SK-N-MC (cell line): ENCODE measurements around the gene DNAI7.

Source experiments
- DNase-seq: peaks from one replicate; pipeline ENCODE4 v3.0.0-alpha.2; 2011; ENCODE audit warnings: low read depth, low spot score
- H3K27ac ChIP-seq: fragments of 200-600 bp; sonication (generic); 2 replicates; pipeline ENCODE4 v1.5.1; 2016; ENCODE audit warnings: mixed run types
- H3K36me3 ChIP-seq: fragments of 200-600 bp; sonication (generic); 2 replicates; pipeline ENCODE4 v1.6.1; 2017; ENCODE audit warnings: antibody characterized with exemption, low read length, mixed read lengths; ENCODE audit not compliant: insufficient read depth
- H3K4me3 ChIP-seq: fragments of 200-600 bp; sonication (generic); 2 replicates; pipeline ENCODE4 v1.5.1; 2016
- H3K9ac ChIP-seq: fragments of 200-600 bp; sonication (generic); 2 replicates; pipeline ENCODE4 v1.8.0; 2017; ENCODE audit warnings: mixed run types, mixed read lengths; ENCODE audit not compliant: insufficient read length
- H3K9me3 ChIP-seq: fragments of 200-600 bp; sonication (generic); 2 replicates; pipeline ENCODE4 v1.6.1; 2017; ENCODE audit warnings: low read depth, mild to moderate bottlenecking, antibody characterized with exemption, low read length, moderate library complexity, mixed read lengths
- EZH2 ChIP-seq: fragments of 200-600 bp; sonication (generic); IDR thresholded peaks from one replicate; pipeline ENCODE4 v1.6.1; 2017; ENCODE audit warnings: antibody characterized with exemption
- FOXP2 ChIP-seq: optimal IDR thresholded peaks from 2 replicates; pipeline ENCODE3; 2011; ENCODE audit warnings: mild to moderate bottlenecking, moderate library complexity; ENCODE audit not compliant: insufficient read depth; ENCODE audit errors: extremely low read length, control extremely low read depth
- POLR2AphosphoS5 ChIP-seq: IDR thresholded peaks from 2 replicates; pipeline ENCODE4 v1.6.1; 2012; ENCODE audit warnings: mild to moderate bottlenecking, low read depth, low read length, borderline replicate concordance

DNAI7 gene

DNA sequence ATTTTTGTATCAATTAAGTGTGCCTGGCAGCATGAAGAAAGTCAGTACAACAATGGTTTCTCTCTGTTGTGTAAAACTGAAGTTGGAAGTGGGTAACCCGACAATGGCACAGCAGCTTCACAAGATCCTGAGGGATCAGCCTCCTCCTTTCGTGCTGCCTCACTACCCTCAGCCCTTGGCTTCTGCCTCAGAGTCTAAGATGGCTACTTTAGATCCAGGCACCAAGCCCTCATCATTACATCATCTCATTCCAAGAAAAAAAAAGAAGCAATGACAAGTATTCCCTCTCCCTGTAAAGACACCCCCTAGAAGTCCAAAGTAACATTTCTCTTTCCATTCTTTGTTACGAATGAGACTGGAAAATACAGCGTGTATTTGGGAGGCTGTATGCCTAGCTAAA is 92.6 kb downstream of the DNAI7 start:
- DNase-seq, result no peak
- Histone ChIP-seq H3K9me3 (no peaks in the 10 kb centered on the region), H3K9ac (no peak overlapping the region), H3K36me3 (no peaks in the 10 kb centered on the region), H3K27ac (no peak overlapping the region), H3K4me3 (no peak overlapping the region)
- no peak for TF ChIP-seq EZH2
- no peak for TF ChIP-seq POLR2AphosphoS5
- no peak for TF ChIP-seq FOXP2

DNA sequence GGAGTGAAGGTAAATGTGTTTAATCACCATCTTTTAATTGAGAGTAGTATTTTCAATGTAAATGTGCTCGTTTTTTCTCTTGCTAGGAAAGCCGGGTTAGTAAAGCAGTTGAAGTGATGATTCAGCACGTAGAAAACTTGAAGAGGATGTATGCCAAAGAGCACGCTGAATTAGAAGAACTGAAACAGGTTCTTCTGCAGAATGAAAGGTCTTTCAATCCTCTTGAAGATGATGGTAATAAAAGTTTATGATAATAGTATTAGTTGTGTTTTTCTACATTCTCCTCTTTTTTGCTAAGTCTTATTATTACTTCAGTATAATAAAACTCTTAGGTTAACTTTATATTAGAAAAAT is 93.9 kb downstream of the DNAI7 start:
- no peak for DNase-seq
- Histone ChIP-seq H3K36me3 (no peaks in the 10 kb centered on the region), H3K9ac (no peak overlapping the region), H3K4me3 (no peak overlapping the region), H3K27ac (no peak overlapping the region), H3K9me3 (no peaks in the 10 kb centered on the region)
- TF ChIP-seq FOXP2 (no peak), POLR2AphosphoS5 (no peak), EZH2 (no peak)

DNA sequence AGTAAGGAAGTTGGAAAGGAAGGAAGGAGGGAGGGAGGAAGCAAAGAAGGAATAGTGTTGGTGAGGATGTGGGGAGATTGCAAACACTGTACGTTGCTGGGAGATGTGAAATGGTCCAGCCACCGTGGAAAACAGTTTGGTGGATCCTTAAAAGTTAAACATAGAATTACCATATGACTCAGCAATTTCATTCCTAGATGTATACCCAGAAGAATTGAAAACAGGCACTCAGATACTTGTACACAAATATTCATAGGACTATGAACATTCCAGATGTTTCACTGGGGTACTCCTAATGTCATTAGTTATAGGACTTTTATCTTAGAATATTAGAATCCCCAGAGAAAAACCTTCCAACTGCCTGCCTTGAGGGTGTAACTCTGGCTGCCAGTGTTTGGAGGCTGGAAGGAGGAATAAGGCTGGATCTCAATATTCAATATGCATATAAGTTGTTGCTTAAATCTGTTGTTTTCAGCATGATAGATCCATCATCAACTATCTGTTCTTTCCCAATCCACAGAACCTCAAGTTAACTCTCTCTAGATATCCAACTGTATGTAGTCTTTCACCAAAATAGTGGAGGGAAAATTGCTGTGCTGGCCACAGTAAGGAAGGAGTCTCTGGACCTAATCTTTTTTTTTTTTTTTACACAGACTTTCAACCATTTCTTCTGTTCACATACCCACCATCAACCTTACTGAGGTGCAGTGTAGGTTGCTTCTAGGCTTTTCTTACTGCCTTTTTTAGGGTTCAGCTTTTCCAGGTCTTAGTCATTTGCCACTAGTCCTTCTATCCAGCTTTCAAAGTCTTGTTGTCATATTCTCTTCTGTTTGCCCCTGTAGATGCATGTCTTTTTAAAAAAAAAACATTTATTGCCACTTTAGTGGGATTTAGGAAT is 94.5 kb downstream of the DNAI7 start:
- Histone ChIP-seq H3K9ac (no peak overlapping the region), H3K9me3 (no peaks in the 10 kb centered on the region), H3K27ac (no peak overlapping the region), H3K36me3 (no peaks in the 10 kb centered on the region), H3K4me3 (no peak overlapping the region)
- no peak for DNase-seq
- TF ChIP-seq FOXP2 (no peak), EZH2 (no peak), POLR2AphosphoS5 (no peak)

DNA sequence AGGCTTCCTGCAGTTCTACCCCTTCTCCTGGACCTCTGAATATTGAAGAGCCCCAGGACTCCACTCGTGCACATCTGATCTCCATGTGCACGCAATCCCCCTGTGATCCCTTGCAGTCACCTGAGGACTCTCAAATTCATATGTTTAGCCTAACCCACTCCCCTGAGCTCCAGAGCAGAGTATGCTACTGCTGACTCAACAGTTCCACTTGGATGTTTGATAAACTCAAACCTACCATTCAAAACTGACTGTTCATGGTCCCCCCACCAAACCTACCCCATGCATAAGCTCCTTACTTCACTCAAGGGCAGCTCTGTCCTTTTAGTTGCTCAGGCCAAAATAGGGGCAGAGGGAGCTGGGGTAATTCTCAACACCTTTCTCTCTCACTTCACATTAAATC is 96.0 kb downstream of the DNAI7 start:
- Histone ChIP-seq H3K36me3 (no peaks in the 10 kb centered on the region), H3K9ac (no peak overlapping the region), H3K9me3 (peaks cover 7% of the 10 kb centered on the region; the same call in 1 of the 2 replicates), H3K27ac (no peak overlapping the region), H3K4me3 (no peak overlapping the region)
- DNase-seq, result no peak
- TF ChIP-seq FOXP2, result no peak
- TF ChIP-seq POLR2AphosphoS5, result no peak
- TF ChIP-seq EZH2, result no peak

DNA sequence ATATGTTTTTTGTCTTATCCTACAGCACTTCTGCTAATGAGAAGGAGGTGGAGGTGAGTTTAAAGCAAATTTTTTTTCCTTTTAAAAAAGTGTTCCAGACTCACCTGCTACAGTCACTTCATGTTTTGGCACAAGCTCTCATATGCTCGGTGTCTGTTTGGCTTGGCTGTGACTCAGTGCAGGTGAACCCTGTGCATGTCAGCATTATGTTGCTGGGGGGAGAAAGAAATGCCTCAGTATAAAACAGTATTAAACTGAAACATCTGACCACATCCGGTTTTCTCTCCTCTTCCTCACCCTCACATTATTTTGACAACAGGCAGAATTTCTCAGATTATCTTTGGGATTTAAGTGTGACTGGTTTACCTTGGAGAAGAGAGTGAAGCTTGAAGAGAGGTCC is 105.2 kb downstream of the DNAI7 start:
- Histone ChIP-seq H3K27ac (no peak overlapping the region), H3K9ac (no peak overlapping the region), H3K4me3 (no peak overlapping the region), H3K9me3 (peaks cover 9% of the 10 kb centered on the region; the same call in 1 of the 2 replicates), H3K36me3 (no peaks in the 10 kb centered on the region)
- no peak for DNase-seq
- TF ChIP-seq POLR2AphosphoS5 (no peak), FOXP2 (no peak), EZH2 (no peak)

DNA sequence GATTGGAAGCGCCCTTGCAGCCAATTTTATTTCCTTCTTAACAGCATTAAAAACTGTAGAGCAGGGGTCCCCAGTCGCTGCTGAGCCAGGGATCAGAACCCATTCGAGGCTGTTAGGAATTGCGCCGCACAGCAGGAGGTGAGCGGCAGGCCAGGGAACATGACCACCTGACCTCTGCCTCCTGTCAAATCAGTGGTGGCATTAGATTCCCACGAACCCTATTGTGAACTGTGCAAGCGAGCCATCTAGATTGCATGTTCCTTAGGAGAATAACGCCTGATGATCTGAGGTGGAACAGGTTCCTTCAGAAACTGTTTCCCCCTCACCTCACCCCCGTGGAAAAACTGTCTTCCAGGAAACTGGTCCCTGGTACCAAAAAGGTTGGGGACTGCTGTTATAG is 107.4 kb downstream of the DNAI7 start:
- TF ChIP-seq FOXP2 (no peak), EZH2 (no peak), POLR2AphosphoS5 (no peak)
- Histone ChIP-seq H3K4me3 (no peak overlapping the region), H3K9me3 (no peaks in the 10 kb centered on the region), H3K27ac (no peak overlapping the region), H3K9ac (no peak overlapping the region), H3K36me3 (no peaks in the 10 kb centered on the region)
- no peak for DNase-seq

DNA sequence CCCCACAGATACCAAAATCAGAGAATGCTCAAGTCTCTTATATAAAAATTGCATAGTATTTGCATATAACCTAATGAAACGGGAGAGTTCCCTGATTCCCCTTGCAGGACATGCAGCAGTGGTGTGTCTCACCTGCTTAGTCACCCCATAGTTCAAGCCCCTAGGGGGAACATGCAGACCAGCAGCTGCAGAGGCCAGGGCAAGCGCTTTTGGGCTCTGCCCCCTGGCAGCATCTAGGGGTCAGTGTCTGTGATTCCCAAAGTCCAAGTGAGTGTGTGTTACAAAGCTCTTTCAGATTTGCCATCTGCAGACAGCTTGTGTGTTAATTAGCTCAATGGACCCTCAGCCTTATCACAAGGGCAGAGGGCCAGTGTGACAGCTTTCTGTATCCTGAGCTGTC is 110.1 kb downstream of the DNAI7 start:
- no peak overlapping the region for H3K4me3 ChIP-seq
- no peak for DNase-seq
- no peaks in the 10 kb centered on the region for H3K9me3 ChIP-seq
- TF ChIP-seq EZH2 (no peak), FOXP2 (no peak), POLR2AphosphoS5 (no peak)
- no peak overlapping the region for H3K27ac ChIP-seq
- H3K36me3 ChIP-seq, result no peaks in the 10 kb centered on the region
- no peak overlapping the region for H3K9ac ChIP-seq

DNA sequence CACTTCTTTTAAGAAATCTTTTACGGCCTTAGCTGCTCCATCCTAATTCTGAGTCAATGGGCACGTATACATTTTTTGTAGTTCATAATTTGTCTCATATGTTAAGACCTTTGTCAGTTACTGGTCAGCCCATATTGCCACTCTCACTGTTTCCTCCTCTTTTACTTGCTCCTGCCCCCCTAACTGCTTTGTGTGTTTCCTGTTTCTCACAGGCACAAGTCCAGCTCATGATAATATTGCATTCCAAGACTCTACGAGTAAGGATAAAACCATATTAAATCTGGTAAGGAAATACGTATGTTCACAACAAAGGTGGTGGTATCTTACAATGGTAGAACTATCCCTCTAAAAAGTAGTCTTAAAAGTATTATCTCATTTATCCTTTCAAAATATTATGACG is 111.7 kb downstream of the DNAI7 start:
- H3K36me3 ChIP-seq, result no peaks in the 10 kb centered on the region
- no peak for TF ChIP-seq EZH2
- TF ChIP-seq FOXP2, result no peak
- no peak for TF ChIP-seq POLR2AphosphoS5
- no peak for DNase-seq
- no peak overlapping the region for H3K9ac ChIP-seq
- H3K27ac ChIP-seq, result no peak overlapping the region
- H3K4me3 ChIP-seq, result no peak overlapping the region
- no peaks in the 10 kb centered on the region for H3K9me3 ChIP-seq

DNA sequence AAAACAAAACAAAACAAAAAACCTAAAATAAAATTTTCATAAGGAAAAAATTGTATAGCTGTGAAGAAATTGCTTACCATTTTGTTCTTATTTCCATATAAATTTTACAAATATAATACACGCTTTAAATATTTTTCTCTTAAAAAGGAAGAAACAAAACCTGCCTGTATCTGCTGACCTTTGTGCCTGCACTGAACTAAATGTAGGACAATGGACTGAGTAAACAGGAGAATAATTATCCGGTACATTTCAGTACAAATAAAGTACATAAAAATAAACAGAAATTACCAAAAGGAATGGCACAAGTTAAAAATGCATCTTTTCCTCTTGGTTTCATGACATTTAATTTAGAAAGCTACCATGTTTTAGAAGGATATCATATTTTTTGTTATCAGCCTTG is 112.3 kb downstream of the DNAI7 start:
- no peak overlapping the region for H3K9ac ChIP-seq
- H3K27ac ChIP-seq, result no peak overlapping the region
- no peak for DNase-seq
- TF ChIP-seq FOXP2, result no peak
- no peak overlapping the region for H3K4me3 ChIP-seq
- no peaks in the 10 kb centered on the region for H3K9me3 ChIP-seq
- no peaks in the 10 kb centered on the region for H3K36me3 ChIP-seq
